Measurements from ENCODE around the gene ULK4.

The ULK4 gene

DNA sequence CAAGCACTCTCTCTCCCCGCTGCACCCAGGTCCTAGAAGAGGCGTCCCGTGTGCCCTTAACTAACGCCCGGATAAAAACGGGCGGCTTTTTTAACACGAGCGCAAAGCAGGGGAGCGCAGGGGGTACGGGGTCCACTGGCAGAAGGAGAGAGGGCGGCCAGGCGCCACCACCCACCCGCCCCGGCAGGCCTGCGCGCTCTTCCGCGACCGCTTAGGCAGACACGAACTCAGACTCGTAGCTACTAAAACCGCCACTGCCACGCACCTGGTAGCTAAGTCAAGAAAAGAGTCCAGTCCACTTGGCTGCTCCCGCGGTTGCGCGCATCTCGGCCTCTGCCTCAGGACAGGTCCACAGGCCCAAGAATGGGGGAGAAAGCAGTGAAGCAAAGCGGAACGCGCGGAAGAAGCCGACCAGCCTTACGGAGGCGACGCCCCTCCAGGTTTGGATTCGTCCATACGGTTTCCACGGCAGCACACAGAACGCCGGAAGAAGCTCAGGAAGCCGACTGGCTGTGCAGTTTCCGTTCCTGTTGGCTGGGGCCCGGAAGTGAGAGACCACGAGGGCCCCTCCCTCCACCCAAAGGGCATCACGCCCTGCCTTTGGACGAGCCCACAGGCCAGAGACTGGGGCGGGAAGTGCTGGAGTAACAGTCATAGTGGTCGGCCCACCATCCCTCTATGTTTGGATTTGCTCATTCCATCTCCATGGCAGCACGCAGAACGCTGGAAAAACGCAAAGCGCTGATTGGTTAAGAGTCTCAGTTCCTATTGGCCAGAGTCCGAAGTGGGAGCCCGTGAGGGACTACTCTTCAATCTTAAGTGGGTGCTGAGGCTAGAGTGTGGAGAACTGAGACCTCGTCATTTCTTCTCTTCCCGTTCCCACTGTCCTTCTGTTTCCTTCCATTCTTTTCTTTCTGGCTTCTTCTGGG lies at the start of gene ULK4:
Gene ULK4, minus strand, starts transcription at position 353 of the 929 bp plus-strand sequence. CDS start 7,344 bp downstream, outside the sequence.
- DNase-seq (ENCODE audit: low read depth in 1 of 2, low spot score in 1 of 2), result peak; percentile 92 to 100
- peak; percentile 68; the same call in 1 of the 2 replicates for TF ChIP-seq JUND (IDR thresholded peaks at IDR 0.05; ENCODE audit: low read depth)
- in situ Hi-C loops (cut with HindIII; ENCODE audit: low pct_unique_long_range_greater_than_20kb, low sequenced_read_pairs), result no loop called here

DNA sequence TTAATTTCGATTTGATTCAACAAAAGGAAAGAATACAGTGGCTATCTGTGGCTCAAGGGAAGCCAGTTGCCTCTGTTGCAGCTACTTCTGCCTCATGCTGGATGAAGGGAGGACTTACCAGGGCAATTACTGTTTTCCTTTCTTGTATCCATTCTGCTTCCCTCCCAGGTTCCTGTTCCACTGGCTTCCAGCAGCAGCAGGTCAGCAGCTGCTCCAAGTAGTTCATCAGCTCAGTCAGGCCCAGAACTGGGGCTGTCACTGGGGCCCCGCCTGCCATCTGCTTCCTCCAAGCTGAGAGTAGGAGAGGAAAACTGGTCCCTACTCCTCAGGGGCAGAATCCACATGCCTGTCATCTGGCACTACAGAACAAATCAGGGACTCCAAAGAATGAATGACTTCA lies 48.6 kb upstream of the ULK4 start:
- in situ Hi-C loops (cut with HindIII; ENCODE audit: low pct_unique_long_range_greater_than_20kb, low sequenced_read_pairs), result no loop called here
- DNase-seq (ENCODE audit: low read depth in 1 of 2, low spot score in 1 of 2), result no peak
- TF ChIP-seq JUND (IDR thresholded peaks at IDR 0.05; ENCODE audit: low read depth), result no peak

DNA sequence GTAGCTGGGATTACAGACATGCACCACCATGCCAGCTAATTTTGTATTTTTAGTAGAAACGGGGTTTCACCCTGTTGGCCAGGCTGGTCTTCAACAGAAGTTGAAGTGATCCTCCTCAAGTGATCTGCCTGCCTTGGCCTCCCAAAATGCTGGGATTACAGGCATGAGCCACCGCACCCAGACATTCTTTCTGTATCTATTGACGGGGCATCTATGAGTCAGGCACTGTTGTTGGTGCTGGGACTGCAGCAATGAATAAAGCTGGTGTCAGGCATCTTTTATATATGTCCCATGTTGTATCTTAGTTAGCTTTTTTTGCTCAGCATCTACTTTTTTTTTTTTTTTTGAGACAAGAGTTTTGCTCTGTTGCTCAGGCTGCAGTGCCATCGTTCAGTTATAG lies 47.6 kb upstream of the ULK4 start:
- DNase-seq (ENCODE audit: low read depth in 1 of 2, low spot score in 1 of 2), result no peak
- no peak for TF ChIP-seq JUND (IDR thresholded peaks at IDR 0.05; ENCODE audit: low read depth)
- in situ Hi-C loops (cut with HindIII; ENCODE audit: low pct_unique_long_range_greater_than_20kb, low sequenced_read_pairs), result no loop called here

DNA sequence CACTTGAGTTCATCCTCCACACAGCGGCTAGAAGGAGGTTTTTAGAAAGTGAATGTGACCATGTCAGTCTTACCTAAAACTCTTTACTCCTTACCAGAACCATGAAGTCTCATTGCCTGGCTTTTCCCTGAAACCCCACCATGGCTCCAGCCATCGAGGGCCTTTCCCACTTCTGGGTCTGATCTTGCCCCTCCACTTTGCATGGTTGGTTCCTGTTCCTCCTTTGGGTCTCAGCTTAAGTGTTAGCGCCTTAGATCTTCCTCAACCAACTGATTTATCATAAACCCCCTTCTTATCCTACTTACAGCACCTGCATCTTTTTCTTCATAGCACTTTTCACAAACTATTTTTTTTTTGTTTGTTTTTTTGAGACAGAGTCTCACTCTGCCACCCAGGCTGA lies 45.9 kb upstream of the ULK4 start:
- in situ Hi-C loops (cut with HindIII; ENCODE audit: low pct_unique_long_range_greater_than_20kb, low sequenced_read_pairs), result no loop called here
- no peak for DNase-seq (ENCODE audit: low read depth in 1 of 2, low spot score in 1 of 2)
- TF ChIP-seq JUND (IDR thresholded peaks at IDR 0.05; ENCODE audit: low read depth), result no peak

DNA sequence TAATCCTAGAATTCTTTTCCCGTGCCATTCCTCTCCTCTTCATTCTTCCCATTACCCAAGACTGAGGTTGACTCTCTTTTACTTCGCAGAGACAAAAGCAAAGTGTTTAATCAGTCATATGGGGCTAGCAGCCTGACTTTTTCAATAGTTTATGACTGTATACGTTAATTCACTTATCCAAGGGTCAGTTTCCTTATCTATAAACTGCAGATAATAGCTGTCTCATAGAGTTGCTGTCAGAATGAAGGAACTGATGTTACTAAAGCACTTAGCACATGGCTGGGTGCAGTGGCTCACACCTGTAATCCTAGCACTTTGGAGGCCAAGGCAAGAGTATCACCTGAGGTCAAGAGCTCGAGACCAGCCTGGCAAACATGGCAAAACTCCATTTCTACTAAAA lies 43.5 kb upstream of the ULK4 start:
- in situ Hi-C loops (cut with HindIII; ENCODE audit: low pct_unique_long_range_greater_than_20kb, low sequenced_read_pairs), result no loop called here
- no peak for TF ChIP-seq JUND (IDR thresholded peaks at IDR 0.05; ENCODE audit: low read depth)
- DNase-seq (ENCODE audit: low read depth in 1 of 2, low spot score in 1 of 2), result no peak

DNA sequence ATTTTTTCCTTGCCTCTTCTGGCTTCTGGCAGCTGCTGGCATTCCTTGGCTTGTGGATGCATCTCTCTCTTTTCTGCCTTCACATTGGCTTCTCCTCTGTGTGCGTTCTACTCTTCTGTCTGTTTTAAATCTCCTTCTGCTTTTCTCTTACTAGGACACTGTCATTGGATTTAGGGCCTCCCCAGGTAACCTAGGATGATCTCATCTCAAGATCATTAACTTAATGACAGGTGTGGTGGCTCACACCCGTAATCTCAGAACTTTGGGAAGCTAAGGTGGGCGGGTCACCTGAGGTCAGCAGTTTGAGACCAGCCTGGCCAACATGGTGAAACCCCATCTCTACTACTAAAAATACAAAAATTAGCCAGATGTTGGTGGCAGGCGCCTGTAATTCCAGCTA lies 40.9 kb upstream of the ULK4 start:
- in situ Hi-C loops (cut with HindIII; ENCODE audit: low pct_unique_long_range_greater_than_20kb, low sequenced_read_pairs), result no loop called here
- DNase-seq (ENCODE audit: low read depth in 1 of 2, low spot score in 1 of 2), result no peak
- TF ChIP-seq JUND (IDR thresholded peaks at IDR 0.05; ENCODE audit: low read depth), result no peak

DNA sequence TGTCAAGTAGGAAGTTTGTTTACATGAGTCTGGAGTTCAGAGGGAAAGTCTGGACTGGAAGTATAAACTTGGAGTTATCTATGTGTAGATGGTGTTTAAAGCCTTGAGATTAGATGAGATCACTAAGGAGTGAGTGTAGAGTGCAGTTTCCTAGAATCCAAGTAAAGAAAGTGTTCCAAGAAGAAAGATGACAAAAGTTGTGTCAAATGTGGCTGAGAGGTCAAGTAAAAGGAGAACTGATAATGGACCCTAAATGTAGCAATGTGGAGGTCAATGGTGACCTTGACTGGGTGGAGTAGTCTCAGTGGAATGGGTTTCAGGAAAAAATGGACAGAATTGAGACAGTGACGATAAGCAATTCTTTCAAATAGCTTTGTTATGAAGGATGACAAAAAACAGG lies 39.9 kb upstream of the ULK4 start:
- in situ Hi-C loops (cut with HindIII; ENCODE audit: low pct_unique_long_range_greater_than_20kb, low sequenced_read_pairs), result no loop called here
- TF ChIP-seq JUND (IDR thresholded peaks at IDR 0.05; ENCODE audit: low read depth), result no peak
- DNase-seq (ENCODE audit: low read depth in 1 of 2, low spot score in 1 of 2), result no peak

DNA sequence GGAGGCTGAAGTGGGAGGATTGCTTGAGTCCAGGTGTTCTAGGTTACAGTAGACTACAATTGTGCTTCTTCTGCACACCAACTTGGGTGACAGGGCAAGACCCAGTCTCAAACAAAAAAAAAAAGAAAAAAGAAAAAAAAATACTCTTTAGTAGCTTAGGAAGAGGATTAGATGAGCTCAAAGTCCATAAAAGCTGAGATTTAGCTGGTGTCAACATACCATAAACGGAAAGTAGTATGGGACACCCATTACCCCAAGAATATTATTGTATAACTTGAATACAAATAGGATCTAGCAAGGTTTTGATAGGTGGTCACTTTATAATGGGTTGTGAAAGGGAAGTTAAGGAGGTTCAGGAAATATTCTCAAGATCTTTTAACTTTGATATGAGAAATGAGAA lies 38.0 kb upstream of the ULK4 start:
- DNase-seq (ENCODE audit: low read depth in 1 of 2, low spot score in 1 of 2), result no peak
- in situ Hi-C loops (cut with HindIII; ENCODE audit: low pct_unique_long_range_greater_than_20kb, low sequenced_read_pairs), result no loop called here
- no peak for TF ChIP-seq JUND (IDR thresholded peaks at IDR 0.05; ENCODE audit: low read depth)

DNA sequence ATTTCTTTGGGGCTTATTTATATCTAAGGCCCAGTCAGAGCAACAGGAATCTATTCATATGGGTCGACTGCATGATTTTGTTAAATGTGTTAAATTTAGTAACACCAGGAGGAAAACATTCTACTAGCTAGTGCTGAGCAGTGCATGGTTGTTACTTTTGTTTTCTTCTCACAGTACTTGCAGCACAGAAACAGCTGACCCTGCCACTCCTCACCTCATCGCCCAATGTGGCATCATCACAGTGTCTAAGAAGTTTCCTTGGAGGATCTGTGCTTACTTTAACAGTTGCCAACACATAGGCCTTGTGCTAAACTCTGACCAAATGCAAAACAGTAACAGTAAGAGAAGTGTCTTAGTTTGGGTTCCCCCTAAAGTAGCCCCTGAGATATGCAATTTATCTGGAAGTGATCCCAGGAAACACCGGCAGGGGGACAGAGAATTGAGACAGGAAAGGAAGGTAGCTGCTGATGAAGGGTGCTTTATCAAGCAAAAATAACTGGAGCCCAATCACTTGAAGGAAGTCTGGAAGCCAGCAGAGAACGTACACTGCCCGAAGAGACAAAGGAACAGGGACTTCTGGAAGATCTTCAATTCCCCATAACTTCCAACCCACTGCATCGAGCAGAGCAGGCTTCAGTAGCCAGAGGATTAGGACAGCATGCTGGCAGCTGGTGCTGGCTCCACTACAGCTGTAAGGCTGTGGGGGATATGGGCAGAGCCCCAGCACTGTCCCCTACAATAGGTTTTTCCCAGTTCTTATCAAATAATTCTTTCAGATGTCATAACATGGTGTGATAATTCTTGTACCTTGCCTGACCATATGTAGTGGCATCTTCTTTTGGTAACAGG lies 36.0 kb upstream of the ULK4 start:
- TF ChIP-seq JUND (IDR thresholded peaks at IDR 0.05; ENCODE audit: low read depth), result no peak
- in situ Hi-C loops (cut with HindIII; ENCODE audit: low pct_unique_long_range_greater_than_20kb, low sequenced_read_pairs), result no loop called here
- DNase-seq (ENCODE audit: low read depth in 1 of 2, low spot score in 1 of 2), result no peak

DNA sequence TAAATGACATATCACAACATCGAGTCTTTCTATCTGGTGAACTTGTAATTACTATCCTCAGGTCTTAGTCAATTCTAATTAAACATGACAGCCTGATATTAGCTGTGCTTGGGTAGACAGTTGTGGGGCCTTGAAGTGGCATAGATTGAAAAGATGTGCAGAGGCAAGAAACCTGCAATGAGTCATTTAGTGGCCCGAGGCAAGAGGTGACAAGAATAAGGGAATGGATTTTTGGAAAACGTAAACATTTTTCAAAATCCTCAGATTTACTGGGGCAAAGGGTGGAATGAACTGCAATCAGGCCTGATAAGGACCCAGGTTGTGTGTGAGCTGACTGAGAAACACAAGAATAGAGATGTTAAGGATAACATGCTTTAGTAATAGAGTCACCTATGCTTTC lies 29.5 kb upstream of the ULK4 start:
- in situ Hi-C loops (cut with HindIII; ENCODE audit: low pct_unique_long_range_greater_than_20kb, low sequenced_read_pairs), result no loop called here
- DNase-seq (ENCODE audit: low read depth in 1 of 2, low spot score in 1 of 2), result no peak
- no peak for TF ChIP-seq JUND (IDR thresholded peaks at IDR 0.05; ENCODE audit: low read depth)

DNA sequence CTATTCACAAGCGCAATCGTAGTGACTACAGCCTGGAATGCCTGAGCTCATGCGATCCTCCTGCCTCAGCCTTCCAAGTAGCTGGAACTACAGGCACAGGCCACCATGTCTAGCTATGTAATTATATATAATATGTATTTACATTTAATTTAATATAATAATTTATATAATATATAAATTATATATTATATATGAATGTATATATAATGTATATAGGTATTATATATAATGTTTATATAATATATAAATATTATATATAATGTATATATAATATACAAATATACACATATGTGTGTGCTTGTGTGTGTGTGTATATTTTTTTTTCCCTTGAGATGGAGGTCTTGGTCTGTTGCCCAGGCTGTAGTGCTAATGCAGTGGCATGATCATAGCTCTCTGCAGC lies 27.6 kb upstream of the ULK4 start:
- no peak for DNase-seq (ENCODE audit: low read depth in 1 of 2, low spot score in 1 of 2)
- in situ Hi-C loops (cut with HindIII; ENCODE audit: low pct_unique_long_range_greater_than_20kb, low sequenced_read_pairs), result no loop called here
- no peak for TF ChIP-seq JUND (IDR thresholded peaks at IDR 0.05; ENCODE audit: low read depth)

DNA sequence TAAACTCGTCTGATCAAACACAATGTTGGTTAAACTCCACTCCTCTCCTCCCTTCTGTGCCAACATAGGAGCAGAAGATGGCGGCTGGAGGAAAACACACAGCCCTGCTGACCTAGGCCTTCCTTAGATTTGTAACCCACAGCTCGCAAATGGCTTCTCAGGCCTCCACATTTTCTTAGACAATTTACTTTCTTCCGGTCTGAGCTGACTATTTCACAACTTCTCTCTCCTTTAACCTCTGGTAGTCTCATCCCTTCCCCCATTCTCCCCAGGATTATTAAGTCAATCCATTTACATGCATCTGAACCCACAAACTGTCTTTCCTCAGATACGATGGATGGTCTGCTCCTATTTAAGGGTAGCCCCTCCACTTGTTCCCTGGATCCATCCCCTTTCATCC lies 25.7 kb upstream of the ULK4 start:
- in situ Hi-C loops (cut with HindIII; ENCODE audit: low pct_unique_long_range_greater_than_20kb, low sequenced_read_pairs), result no loop called here
- no peak for DNase-seq (ENCODE audit: low read depth in 1 of 2, low spot score in 1 of 2)
- TF ChIP-seq JUND (IDR thresholded peaks at IDR 0.05; ENCODE audit: low read depth), result no peak

DNA sequence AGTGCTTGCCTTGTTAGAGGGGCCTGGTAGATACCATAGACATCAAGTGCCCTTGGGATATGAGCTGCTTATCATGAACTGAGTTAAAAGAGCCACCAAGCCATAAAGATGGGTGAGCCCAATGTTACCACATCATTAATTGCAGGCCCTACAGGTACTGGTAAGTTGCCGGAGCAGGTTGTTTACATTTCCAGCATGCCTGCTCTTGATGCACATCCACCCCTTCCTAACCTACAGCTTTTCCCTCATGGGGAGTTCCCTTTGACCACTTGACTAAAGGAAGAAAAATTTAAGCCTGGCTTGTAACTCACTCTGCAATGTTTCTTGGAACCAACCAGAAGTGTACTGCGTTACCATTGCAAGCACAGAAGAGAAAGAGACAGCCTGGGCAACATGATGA lies 24.7 kb upstream of the ULK4 start:
- TF ChIP-seq JUND (IDR thresholded peaks at IDR 0.05; ENCODE audit: low read depth), result no peak
- in situ Hi-C loops (cut with HindIII; ENCODE audit: low pct_unique_long_range_greater_than_20kb, low sequenced_read_pairs), result no loop called here
- no peak for DNase-seq (ENCODE audit: low read depth in 1 of 2, low spot score in 1 of 2)

All from T47D (cell line).